NCI-H82 treated with DMSO at 0.1 percent for 48 hours (cell line): Measurements from ENCODE around the gene DPP7.
A peak's percentile ranks its signal among the peaks of the same experiment; 100 is the strongest.
"Not testable (repeated sequence)": the region's sequence is repeated elsewhere in the genome, so short reads cannot be mapped to it uniquely, and the experiment has no call there.

Experiments used
- DNase-seq: peaks from one replicate; lab custom pipeline; 2025; ENCODE audit not compliant: unreplicated experiment; lab: John Stamatoyannopoulos, UW

DPP7 gene

DNA sequence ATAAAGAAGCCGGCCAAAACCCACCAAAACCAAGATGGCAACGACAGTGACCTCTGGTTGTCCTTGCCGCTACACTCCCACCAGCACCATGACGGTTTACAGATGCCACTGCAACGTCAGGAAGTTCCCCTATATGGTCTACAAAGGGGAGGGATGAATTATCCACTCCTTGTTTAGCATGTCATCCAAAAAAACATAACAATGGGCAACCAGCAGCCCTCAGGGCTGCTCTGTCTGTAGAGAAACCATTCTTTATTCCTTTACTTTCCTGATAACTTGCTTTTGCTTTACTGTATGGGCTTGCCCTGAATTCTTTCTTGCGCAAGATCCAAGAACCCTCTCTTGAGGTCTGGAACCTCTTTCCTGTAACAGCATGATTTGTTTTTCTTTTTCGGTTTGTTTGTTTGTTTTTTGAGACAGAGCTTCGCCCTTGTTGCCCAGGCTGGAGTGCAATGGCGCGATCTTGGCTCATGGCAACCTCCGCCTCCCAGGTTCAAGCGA is 39.2 kb downstream of the DPP7 start:
- no peak for DNase-seq

DNA sequence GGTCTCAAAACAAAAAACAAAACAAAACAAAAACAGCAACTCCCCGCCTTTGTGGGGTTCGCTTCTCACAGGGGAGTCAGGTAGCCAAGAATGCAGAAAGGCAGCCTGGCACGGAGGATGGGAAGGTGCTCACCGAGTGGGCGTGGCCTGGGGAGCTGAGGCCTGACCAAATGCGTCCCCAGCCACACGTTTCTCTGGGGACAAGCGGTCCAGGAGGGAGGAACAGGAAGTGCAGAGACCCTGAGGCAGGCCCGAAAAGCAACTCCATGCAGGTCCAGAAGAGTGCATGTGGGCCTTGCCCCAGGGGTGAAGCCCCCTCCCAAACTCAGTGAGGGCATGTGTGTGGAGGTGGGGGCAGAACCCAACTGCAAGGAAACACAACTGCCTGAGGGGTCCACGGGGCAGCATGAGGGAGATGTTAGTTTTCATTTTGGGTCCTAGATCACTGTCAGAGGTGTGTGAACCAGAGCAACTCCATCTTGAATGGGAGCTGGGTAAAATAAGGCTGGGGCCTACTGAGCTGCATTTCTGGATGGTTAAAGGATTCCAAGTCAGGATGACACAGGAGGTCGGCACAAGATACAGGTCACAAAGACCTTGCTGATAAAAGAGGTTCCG is 39.8 kb downstream of the DPP7 start:
- DNase-seq, result no peak

DNA sequence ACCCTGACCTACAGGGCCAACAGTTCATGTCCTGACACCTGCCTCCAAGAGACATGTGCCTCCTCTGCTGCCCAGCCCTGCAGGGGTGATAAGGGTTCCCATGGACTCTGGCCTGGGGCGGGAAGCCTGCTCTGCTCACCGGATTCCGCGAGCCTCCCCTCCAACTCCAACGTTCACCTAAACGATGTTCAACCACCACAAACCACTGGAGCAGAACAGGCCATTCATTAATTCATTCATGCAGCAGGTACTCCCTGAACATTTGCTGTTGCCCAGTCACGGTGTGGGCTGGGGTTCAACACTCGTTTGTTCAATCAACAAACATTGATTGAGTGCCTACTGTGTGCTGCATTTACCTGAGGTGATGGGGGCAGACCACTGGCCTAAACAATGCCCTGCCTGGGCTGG is 40.5 kb downstream of the DPP7 start:
- DNase-seq, result no peak

DNA sequence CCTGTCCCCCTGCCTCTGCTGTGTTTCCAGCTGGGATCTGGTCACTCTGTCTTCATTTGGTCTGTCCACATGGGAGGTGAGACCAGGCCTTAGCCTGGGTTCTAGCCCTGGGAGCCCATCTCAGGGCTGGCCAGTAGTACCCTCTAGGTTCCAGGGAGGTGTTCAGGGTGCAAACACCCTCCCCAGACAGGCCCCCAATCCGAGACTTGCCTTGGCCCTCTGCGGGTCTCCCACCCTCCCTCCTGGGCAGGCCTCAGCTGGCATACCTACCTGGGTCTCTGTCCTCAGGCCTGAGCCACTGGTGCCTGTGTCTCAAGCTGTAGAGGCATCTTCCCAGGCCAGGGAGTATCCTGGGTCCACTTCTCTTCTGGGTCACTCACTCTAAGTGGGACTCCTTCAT is 43.3 kb downstream of the DPP7 start:
- DNase-seq, result no peak

DNA sequence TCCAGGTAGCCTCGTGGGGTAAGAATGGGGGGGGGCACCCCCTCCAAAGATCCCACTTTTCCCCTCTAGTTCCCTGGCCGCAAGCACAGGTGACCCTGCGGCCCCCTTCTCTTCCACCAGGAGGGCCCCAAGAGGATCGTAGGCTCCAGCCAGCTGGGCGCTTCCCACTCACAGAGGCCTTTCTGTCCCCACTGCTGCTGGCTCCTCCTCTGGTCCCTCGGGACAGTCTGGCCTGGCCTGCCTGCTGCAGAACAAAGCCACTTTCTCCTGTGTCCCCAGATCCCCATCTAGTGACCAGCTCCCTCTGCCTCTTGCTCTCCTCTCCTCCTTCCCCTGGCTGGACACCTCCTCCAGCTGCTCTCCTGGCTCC is 43.6 kb downstream of the DPP7 start:
- DNase-seq, result no peak

DNA sequence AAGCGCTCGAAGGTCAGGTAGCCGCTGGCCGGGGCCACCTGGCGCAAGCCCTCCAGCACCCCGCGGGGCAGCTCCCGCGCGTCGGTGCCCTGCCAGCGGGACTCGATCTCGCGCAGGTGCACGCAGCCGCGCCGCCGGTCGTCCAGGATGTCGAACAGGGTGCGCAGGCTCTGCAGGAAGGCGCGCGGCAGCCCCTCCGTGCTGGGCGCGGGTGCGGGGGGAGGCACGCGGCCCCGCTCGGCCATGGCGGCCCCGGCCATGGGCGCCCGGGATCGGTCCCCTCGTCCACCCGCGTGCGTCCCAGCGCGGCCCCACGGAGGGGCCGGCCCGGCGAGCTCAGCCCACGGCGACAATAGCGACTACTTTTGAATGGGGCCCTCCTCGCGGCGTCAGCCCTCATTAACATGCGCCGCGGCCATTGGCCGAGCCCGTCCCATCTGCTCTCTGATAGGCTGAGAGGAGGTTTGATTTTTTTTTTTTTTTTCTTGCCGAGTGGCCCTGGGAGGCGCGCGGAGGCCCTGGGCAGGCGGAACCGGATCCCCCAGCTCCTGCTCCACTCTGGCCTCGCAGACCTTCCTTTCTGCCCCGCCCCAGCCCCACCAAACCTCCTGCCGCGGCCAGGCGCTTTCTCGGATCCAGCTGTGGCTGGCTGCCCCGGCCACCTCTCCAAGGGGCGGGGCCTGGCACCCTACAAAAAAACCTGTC is 44.2 kb downstream of the DPP7 start, which contains the start of gene SAPCD2:
Gene SAPCD2, minus strand, starts transcription at position 357 of the 705 bp plus-strand sequence. Its CDS starts 97 bp downstream, at position 260.
- peak; percentile 74 for DNase-seq

DNA sequence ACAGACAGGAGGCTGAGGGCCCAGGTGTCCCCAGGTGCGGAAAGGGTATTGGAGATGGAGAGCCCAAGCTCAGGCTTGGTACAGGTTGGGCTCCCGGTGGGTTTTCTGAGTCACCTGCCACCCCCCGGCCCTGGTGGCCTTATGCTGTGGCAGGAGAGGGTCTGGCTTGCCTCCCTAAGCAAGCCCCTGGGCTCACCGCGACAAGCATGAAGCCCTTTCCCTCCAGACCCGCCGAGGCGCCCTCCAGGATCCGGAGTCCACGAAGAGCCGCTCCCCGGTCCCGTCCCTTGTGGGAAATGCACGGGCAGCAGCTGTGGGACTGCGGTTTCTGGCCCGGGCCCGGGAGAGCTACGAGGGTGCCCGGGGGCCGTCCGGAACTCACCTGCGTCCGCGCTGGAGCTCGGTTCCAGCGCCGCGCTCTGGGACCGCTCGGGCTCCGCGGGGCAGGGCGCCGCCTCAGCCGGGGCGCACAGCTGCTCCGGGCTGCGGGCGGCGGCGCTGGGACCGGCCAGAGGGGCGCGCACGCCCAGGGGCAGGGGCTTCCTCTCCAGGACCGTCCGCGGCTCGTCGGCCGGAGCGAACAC is 44.9 kb downstream of the DPP7 start:
- no peak for DNase-seq

DNA sequence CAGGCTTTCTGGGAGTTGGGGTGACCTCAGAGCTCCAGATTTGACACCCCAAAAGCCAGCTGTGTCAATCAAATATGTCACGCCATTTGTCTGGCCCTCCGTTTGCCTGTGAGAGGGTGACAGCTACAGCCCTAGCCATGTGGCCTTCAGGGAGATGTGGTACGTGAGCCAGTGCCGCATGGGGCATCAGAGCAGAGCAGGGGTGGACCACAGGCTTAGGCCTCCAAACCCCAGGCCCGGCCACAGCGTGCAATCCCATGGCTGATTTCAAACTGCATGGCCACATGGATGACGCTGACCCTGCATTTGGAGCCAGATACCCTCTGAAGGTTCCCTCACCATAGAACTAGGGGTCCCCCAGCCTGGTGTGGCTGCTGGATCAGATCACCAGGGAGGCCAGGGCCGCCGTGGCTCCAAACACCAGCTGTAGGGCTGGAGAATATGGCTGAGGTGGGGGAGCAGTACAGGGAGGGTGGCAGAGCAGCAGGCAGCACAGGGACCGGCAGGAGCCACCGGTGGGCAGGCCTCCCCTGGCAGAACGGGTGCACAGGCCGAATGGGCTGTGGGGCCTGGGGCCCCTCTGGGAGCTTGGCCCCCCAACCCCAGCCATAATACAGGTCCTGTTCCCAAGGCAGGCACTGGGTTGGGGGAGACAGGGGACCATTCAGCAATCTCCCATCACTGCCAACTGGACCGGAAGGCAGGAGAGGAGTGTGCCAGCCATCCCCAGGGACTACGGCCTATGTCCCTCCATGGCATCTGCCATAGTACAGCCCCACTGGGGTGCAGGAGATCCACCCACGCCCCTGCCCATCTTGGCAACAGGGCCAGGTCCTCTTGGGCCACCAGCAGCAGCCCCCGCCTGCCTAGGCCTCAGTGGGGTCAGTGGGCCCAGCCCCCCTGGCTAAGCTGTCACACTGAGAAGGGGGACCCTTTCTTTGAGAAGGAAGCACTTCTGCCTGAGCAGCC is 45.7 kb downstream of the DPP7 start:
- no peak for DNase-seq

DNA sequence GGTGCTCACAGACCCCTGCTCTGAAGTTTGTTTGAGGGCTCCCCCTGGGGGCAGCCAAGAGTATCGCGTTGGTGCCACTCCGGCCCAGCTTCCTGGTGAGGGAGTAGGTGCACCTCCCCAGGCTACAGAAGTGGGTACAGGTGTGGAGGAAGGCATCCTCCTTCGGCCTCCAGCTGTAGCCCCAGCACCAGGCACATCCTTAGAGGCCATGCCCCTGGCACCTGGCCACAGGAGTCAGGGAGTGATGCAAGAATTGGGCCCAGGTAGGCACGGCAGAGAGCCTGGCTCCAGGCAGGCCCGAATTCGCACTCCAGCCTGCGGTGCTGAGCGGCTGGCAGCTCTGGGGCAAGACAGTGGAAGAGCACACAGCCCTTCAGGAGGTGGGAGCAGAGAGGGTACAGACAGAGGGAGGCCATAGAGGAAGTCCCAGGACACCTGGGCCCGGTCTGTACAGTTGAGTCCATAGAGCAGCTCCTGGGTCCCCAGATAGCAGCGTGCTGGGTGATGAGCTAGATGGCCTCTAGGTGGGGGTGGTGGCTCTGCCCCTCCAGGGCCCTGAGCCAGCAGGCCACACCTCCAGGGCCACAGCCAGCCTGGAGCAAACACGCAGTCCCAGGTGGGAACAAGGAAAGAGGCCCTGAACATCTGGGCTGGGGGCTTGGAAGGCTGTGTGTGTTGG is 46.5 kb downstream of the DPP7 start:
- DNase-seq, result peak; percentile 53

DNA sequence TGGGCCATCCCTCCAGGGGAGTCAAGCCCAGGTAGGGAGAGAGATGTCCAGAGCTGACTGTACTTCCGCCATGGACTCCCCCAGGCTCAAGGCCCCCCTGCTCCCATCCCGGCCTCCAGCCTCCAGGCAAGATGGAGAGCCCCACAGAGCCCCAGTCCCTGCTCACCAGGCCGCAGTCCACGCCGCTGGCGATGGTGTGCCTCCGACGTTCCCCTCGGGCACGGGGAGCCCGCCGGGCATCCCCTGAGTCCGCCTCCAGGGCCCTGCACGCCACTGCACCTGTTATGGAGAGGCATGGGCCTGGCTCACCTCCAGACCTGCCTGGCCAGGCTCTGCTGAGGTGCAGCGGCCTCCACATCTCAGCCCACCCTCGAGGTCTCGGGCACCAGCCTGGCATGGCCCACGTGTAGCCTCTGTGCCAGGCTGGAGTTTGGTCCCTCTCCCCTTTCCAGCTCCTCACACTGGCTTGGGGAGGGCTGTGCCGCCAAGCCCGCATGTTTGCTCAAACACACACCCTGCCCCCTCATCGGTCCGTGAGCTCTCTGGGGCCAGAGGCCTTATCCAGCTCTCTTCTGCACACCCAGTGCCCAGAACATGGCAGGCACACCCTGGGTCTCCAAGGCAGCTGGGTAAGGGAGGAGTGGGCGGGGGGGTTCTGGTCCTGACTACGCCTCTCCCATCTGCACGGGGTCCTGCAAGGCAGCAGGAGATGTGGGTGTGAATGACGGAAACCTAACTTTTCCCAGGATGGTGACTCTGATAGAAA is 48.3 kb downstream of the DPP7 start:
- no peak for DNase-seq

DNA sequence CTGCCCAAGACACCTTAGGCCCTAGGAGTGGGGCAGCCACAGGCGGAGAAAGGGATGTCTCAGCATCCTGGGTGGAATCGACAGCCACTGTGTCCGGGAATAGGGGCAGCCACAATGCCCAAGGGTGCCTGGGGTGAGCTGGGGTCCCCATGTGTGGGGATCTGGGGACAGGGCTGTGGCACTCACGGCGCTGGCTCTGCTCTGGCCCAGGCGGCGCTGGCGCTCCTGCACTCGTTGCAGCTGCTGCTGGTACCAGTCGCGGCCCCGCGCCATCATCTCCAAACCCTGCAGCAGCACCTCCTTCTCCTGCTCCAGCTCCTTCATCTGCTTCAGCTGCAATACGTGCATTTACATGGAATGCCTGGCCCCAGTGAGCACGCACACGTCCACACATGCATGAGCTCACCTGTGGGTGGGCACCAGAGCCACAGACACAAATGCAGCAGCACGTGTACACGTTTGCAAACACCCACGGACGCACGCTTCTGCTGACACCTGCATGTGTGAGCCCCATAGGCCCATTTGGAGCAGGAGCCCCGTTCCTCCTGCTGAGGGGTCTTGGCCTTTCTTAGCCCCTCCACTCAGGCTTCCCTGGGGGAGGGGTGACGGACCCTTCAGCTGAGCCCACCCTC is 49.1 kb downstream of the DPP7 start:
- DNase-seq, result no peak

DNA sequence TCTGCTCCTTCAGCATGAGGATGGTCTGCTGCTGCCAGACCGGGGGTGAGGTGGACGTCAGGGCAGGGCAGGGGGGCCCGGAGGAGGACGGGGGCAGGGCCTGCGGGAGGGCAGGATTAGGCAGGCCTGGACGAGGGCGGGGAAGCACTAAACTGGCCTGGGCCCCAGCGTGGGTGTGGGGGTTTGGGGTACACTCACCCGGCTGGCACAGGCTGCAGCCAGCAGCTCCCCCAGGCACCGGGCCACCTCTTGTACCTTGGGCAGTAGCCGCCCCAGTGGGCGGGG is 49.7 kb downstream of the DPP7 start:
- no peak for DNase-seq

DNA sequence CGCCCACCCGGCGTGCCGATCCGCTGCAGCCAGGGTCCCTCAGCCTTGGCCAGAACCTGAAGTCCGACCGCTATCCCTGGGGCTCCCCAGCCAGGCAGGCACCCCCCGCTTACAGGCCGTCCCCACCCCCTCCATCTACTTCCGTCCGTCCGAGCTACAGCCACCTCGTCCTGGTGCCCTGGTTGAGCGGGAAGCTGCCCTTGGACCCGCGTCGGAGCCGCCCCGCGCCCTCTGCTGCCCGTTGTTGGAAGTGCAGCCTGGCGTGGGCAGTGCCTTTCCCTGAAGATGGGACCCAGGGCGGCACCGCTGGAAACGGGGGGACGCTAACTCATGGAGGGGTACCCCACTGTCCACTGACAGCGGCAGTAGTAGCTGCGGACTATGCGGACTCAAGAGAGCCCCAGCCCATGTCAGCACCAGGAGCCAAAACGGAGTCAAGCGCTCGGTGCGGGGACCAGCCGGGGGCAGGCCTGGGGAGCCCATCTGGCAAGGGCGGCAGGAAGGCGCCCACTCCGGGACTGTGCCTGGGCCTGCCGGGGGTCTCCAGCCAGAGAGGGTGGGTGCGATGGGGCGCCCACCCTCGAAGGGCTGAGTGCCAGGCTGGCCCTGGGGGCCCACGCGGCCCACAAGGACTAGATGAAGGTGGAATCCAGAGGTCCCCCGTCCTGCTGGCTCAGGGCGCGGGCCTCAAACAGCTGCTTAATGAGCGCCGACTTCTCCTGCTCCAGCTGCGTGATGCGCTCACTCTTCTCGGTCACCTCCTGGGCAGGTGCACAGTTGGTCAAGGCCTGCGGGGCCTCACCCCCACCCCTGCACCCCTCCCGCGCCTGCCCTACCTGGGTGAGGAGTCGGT is 50.3 kb downstream of the DPP7 start:
- no peak for DNase-seq

DNA sequence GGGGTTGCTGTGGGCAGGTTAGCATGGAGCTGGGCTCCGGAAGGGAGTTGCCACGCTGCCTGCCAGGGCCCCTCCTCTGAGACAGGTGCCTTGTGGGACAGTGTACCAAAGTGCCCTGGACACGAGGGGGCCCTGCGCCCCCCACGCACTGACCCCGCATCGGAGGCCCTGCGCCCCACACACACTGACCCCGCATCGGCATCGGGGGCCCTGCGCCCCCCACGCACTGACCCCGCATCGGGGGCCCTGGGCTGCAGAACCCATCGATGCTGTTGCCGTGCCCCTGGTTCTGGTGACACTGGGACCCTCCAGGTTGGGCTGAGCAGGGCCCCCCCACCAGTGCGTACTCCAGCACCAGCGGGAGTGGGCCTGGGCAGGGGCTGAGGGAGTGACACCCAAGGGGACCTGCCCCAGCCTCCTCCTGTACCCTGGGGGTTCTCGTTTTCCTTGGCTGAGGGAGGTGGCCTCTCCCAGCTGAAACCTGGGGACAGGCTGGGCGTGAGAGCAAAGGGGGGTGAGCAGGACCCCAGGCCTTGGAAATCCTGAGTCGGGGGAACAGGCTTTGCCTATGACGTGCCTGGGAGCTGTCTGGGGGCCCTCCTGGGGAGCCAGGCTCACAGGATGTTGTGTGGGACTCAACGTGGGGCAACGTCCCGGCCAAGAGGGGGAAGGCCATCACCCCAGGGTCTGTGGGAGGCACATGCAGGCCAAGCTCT is 51.1 kb downstream of the DPP7 start:
- DNase-seq, result no peak

DNA sequence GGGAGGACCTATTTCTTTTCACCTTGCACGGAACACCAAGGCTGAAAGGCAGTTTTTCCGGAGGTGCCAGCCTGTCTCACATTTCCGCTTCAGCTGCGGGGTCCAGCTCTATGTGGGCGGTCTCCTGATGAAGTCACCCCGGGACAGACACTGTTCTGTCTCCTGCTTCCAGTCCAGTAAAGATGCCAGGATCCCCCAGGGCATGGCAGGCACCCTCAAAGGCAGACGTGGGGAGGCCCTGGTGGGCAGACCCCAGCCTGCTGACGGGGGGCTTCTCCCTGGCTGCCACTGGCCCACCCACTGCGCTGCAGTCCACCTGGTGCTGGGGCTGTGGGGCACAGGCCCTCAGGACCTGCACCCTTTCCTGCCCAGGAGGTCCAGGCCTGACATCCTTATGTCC is 51.7 kb downstream of the DPP7 start:
- DNase-seq, result not testable (repeated sequence)

DNA sequence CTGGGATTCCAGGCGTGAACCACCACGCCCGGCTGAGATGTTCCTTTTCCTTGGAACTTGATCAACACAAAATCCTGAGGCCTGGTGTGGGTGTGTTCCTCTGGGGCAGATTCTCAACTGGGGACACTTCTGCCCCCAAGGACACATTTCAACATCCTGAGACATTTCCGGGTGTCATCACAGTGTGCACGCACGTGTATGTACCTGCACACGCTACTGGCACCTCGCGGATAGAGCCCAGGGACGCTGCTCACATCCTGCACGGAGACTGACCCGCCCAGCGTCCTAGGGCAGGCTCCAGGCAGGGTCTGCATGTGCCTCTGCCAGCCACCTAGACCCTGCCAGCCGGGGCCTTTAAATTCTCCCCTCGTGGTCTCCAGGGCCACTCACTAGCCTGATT is 52.1 kb downstream of the DPP7 start:
- no peak for DNase-seq
